Measurements from ENCODE around the gene NRG2.

- no peak for TF ChIP-seq POLR2A (IDR thresholded peaks at IDR 0.05; ENCODE audit: low read depth, low read length)
- TF ChIP-seq TAF1 (IDR thresholded peaks at IDR 0.05; ENCODE audit: borderline replicate concordance, low read depth, low read length): no peak
- no peak for TF ChIP-seq POLR2AphosphoS5 (IDR thresholded peaks at IDR 0.05; ENCODE audit: low read depth, low read length)
These were observed 189.0 kb downstream of the NRG2 start for GRCh38 chr5:139854029-139854605.
